PC-9 (cell line): ENCODE results near the gene NUBPL. TPM values are rescaled to one million over a fixed set of nuclear protein-coding genes. Genes with fewer than 3 reads are reported as not detected.

ENCODE experiments used
- BruUV-seq: library from RNA; stranded (reverse); fragments of 400-500 nt; replicated peaks from 2 replicates; lab custom pipeline; 2021; lab: Mats Ljungman, UMichigan
- CTCF ChIA-PET: fragments of 300-600 bp; sonication (Branson Sonifier 250); formaldehyde crosslinking; loops from one replicate; lab custom pipeline; 2022; ENCODE audit warnings: antibody characterized with exemption; lab: Charles Lee
- POLR2A ChIA-PET: fragments of 300-600 bp; sonication (Branson Sonifier 250); formaldehyde crosslinking; loops from one replicate; lab custom pipeline; 2022; ENCODE audit warnings: antibody characterized with exemption; ENCODE audit not compliant: unreplicated experiment; lab: Charles Lee
- DNase-seq, 2 experiments: peaks; one replicate each; pipeline versions ENCODE4 v3.0.0 to v3.0.0-alpha.2; 2015 to 2022; ENCODE audit warnings: mixed read lengths in 1 of 2
- H2AFZ ChIP-seq: fragments of 200-600 bp; sonication (generic); 2 replicates; pipeline ENCODE4 v1.8.1; 2017; ENCODE audit warnings: antibody characterized with exemption
- H3F3A ChIP-seq: fragments of 200-600 bp; sonication (generic); 2 replicates; pipeline ENCODE4 v1.8.1; 2017; ENCODE audit warnings: antibody characterized with exemption, mild to moderate bottlenecking, low read depth; ENCODE audit not compliant: insufficient read depth
- H3K27ac ChIP-seq: fragments of 200-600 bp; sonication (generic); 2 replicates; pipeline ENCODE4 v1.6.1; 2016; ENCODE audit warnings: mixed run types
- H3K27me3 ChIP-seq: fragments of 200-600 bp; sonication (generic); 2 replicates; pipeline ENCODE4 v1.6.1; 2016; ENCODE audit warnings: low read depth, mixed run types; ENCODE audit not compliant: insufficient read depth
- H3K36me3 ChIP-seq: fragments of 200-600 bp; sonication (generic); 2 replicates; pipeline ENCODE4 v1.6.1; 2016; ENCODE audit warnings: low read depth, mixed run types
- H3K4me1 ChIP-seq: fragments of 200-600 bp; sonication (generic); replicated peaks from 2 replicates; pipeline ENCODE4 v1.6.1; 2016; ENCODE audit warnings: mixed run types; ENCODE audit not compliant: insufficient read depth
- H3K4me2 ChIP-seq: fragments of 200-600 bp; sonication (generic); 2 replicates; pipeline ENCODE4 v1.6.1; 2017; ENCODE audit warnings: mixed run types
- H3K4me3 ChIP-seq: fragments of 200-600 bp; sonication (generic); 2 replicates; pipeline ENCODE4 v1.6.1; 2016; ENCODE audit warnings: mixed run types
- H3K79me2 ChIP-seq: fragments of 200-600 bp; sonication (generic); 2 replicates; pipeline ENCODE4 v1.6.1; 2017; ENCODE audit warnings: low read depth, mixed run types
- H3K9me2 ChIP-seq: fragments of 200-600 bp; sonication (generic); 2 replicates; pipeline ENCODE4 v1.8.1; 2017; ENCODE audit warnings: mild to moderate bottlenecking; ENCODE audit not compliant: insufficient read depth
- H3K9me3 ChIP-seq: fragments of 200-600 bp; sonication (generic); 2 replicates; pipeline ENCODE4 v1.8.1; 2016; ENCODE audit warnings: low read depth; ENCODE audit not compliant: insufficient read depth
- H4K20me1 ChIP-seq: fragments of 200-600 bp; sonication (generic); 2 replicates; pipeline ENCODE4 v1.8.1; 2017; ENCODE audit not compliant: insufficient read depth
- EZH2 ChIP-seq: fragments of 200-600 bp; sonication (generic); IDR thresholded peaks from 2 replicates; pipeline ENCODE4 v1.8.0; 2017; ENCODE audit warnings: antibody characterized with exemption, low read depth
- intact Hi-C: fragments of 100-400 bp; cut with micrococcal nuclease; formaldehyde crosslinking; loops from one replicate; pipeline ENCODE4 v1.10.0; 2022; ENCODE audit not compliant: unreplicated experiment
- total RNA-seq: library from RNA; stranded (reverse); gene quantifications from 2 replicates; pipeline ENCODE4 v1.2.3, GENCODE V29; 2021
- TF ChIP-seq, protein P1 (sequence below): fragments of 200-600 bp; sonication (generic); conservative IDR thresholded peaks from 2 replicates; pipeline ENCODE4 v1.6.1; 2017; ENCODE audit warnings: mixed run types, antibody characterized with exemption, mild to moderate bottlenecking, moderate library complexity

Gene NUBPL
- total RNA-seq, 1 experiment from 2014 or later: 14.6 TPM

DNA sequence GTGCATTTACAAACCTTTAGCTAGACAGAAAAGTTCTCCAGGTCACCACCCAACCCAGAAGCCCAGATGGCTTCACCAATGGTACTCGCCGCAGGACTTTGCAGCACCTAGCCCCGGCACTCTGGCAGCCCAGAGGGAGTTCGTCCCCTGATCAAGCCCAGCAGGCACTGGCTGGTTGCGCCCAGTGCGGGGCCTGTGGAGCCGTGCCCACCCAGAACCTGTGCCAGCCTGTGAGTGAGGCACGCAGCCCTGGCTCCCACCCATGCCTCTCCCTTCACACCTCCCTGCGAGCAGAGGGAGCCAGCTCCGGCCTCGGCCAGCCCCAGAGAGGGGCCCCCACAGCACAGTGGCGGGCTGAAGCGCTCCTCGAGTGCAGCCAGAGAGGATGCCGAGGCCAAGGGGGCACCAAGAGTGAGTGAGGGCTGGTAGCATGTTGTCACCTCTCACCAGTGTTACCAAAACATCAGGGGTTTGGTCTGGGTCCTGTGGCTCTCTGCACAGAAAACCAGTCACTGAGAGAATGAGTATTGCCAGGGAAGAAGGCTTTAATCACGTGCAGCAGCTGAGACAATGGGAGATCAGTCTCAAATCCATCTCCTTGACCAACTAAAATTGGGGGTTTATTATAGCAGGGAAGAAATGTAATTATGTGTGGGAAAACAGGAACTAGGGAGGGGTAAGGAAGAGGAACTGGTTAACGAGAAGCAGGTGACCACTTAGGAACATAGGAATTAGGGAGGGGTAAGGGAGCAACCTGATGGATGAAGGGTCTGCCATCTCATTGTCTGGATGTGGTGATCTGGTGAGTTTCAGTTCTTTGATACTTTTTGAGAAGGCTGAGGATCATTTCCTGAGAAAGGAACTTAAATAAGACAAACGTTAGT is 151.3 kb downstream of the NUBPL start:
- Histone ChIP-seq H3K27ac (no peak overlapping the region), H3K27me3 (no peaks in the 10 kb centered on the region), H3K9me3 (no peaks in the 10 kb centered on the region), H4K20me1 (no peaks in the 10 kb centered on the region), H3F3A (no peaks in the 10 kb centered on the region), H3K36me3 (no peaks in the 10 kb centered on the region), H3K4me1 (no peaks in the 10 kb centered on the region), H3K4me3 (no peak overlapping the region), H3K4me2 (no peak overlapping the region), H3K79me2 (no peaks in the 10 kb centered on the region), H3K9me2 (no peaks in the 10 kb centered on the region), H2AFZ (no peak overlapping the region)
- POLR2A ChIA-PET: no interaction called here
- intact Hi-C loops: no loop called here
- CTCF ChIA-PET: no interaction called here
- BruUV-seq: no TSS peak
- no peak for DNase-seq
- no peak for TF ChIP-seq EZH2
- TF ChIP-seq, protein P1, sequence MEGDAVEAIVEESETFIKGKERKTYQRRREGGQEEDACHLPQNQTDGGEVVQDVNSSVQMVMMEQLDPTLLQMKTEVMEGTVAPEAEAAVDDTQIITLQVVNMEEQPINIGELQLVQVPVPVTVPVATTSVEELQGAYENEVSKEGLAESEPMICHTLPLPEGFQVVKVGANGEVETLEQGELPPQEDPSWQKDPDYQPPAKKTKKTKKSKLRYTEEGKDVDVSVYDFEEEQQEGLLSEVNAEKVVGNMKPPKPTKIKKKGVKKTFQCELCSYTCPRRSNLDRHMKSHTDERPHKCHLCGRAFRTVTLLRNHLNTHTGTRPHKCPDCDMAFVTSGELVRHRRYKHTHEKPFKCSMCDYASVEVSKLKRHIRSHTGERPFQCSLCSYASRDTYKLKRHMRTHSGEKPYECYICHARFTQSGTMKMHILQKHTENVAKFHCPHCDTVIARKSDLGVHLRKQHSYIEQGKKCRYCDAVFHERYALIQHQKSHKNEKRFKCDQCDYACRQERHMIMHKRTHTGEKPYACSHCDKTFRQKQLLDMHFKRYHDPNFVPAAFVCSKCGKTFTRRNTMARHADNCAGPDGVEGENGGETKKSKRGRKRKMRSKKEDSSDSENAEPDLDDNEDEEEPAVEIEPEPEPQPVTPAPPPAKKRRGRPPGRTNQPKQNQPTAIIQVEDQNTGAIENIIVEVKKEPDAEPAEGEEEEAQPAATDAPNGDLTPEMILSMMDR: no peak

DNA sequence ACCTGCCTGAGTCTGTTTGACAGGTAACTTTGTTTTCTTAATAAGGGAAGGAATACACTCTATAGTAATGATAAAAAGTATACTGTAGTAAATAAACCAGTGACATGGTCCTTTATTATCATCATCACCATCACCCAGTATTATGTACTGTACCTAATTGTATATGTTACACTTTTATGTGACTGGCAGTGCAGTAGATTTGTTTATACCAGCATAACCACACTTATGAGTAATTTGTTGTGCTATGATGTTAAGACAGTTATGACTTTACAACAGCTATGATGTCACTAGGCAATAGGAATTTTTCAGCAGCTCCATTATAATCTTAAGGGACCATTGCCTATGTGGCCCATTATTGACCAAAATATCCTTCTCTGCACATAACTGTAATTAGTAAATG is 155.0 kb downstream of the NUBPL start:
- intact Hi-C loops: no loop called here
- no peaks in the 10 kb centered on the region for H3K4me1 ChIP-seq
- H3K36me3 ChIP-seq: no peaks in the 10 kb centered on the region
- H3K79me2 ChIP-seq: no peaks in the 10 kb centered on the region
- no peak for DNase-seq
- H3K4me2 ChIP-seq: no peak overlapping the region
- H3K9me3 ChIP-seq: no peaks in the 10 kb centered on the region
- no peak overlapping the region for H3K4me3 ChIP-seq
- H4K20me1 ChIP-seq: no peaks in the 10 kb centered on the region
- ChIA-PET CTCF (no interaction called here), POLR2A (no interaction called here)
- H3F3A ChIP-seq: no peaks in the 10 kb centered on the region
- H3K27ac ChIP-seq: no peak overlapping the region
- no peak for TF ChIP-seq EZH2
- TF ChIP-seq, protein P1: no peak
- H3K9me2 ChIP-seq: no peaks in the 10 kb centered on the region
- no TSS peak for BruUV-seq
- no peaks in the 10 kb centered on the region for H3K27me3 ChIP-seq
- H2AFZ ChIP-seq: no peak overlapping the region

DNA sequence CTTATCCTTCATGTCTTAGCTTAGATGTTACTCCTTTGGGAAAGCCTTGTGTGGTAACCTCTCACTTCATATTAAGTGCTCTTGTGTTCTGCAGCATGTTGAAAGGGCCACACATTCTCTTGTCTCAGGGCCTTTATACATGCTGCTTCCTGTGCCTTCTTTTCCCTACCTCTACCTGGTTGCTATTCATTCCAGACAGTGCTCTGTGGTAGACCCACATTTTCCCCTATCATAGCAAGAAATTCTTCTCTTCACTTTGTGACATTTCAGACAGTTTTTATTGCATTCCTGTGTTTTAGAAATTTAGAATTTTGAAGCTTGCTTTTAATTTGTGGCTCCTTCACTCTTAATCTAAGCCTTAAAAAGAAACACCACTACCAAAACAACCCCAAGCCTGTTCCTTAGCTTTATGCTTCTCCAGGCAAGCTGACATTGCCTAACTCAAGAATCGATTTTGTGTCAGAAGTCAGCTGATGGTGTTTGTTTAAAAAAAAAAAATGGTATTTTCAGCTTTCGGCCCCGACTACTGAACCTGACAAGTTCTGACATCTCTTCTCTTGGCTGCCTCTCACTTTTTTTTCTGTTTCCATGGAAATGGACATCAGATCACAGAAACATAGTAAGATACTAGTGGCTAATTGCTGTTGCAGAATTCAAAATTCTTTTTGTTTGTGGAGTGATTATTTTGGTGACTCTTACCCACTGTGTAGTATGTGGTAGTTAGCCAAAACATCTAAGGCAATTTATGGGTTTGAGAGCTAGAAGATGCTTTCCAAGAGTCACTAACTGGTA is 156.3 kb downstream of the NUBPL start:
- TF ChIP-seq, protein P1: no peak
- H2AFZ ChIP-seq: no peak overlapping the region
- H3K4me1 ChIP-seq: no peaks in the 10 kb centered on the region
- no peak overlapping the region for H3K27ac ChIP-seq
- no peaks in the 10 kb centered on the region for H3K79me2 ChIP-seq
- H3K9me2 ChIP-seq: no peaks in the 10 kb centered on the region
- no peaks in the 10 kb centered on the region for H3K36me3 ChIP-seq
- no peaks in the 10 kb centered on the region for H3F3A ChIP-seq
- intact Hi-C loops: no loop called here
- H4K20me1 ChIP-seq: no peaks in the 10 kb centered on the region
- ChIA-PET CTCF (no interaction called here), POLR2A (interaction anchor here (0.7 kb wide), 1 partner anchor 156 kb away, joined by 9 read pairs; the partner anchor contains the start of gene NUBPL)
- no peaks in the 10 kb centered on the region for H3K27me3 ChIP-seq
- no peak overlapping the region for H3K4me3 ChIP-seq
- H3K4me2 ChIP-seq: no peak overlapping the region
- no peak for DNase-seq
- no peaks in the 10 kb centered on the region for H3K9me3 ChIP-seq
- BruUV-seq: no TSS peak
